ENCODE measurements around the gene SUGCT. TPM values are rescaled to one million over a fixed set of nuclear protein-coding genes. Genes with fewer than 3 reads are reported as not detected.

The SUGCT gene
- total RNA-seq, 2 experiments from 2014 or later, result 0.76 to 1.5 TPM

GRCh38 chr7:40175725-40176510 lies 41.1 kb downstream of the SUGCT start:
- peaks cover 5% of the 10 kb centered on the region for H3K27me3 Mint-ChIP-seq
- no peaks in the 10 kb centered on the region for H3K36me3 Mint-ChIP-seq
- H3K4me3 Mint-ChIP-seq, result no peak overlapping the region
- DNase-seq, result no peak
- CTCF ChIA-PET, result interaction anchor here (0.6 kb wide), 1 partner anchor 279 kb away, joined by 3 read pairs; no protein-coding TSS in a partner anchor
- H3K9me3 Mint-ChIP-seq, result no peaks in the 10 kb centered on the region
- POLR2A ChIA-PET, result no interaction called here
- intact Hi-C loops (cut with micrococcal nuclease), result no loop called here
- no peaks in the 10 kb centered on the region for H3K4me1 Mint-ChIP-seq (ENCODE audit: low read depth)
- no peak overlapping the region for H3K27ac Mint-ChIP-seq

GRCh38 chr7:40177071-40177470 lies 42.3 kb downstream of the SUGCT start:
- Mint-ChIP-seq H3K27me3 (peaks cover 5% of the 10 kb centered on the region), H3K4me3 (no peak overlapping the region), H3K4me1 (ENCODE audit: low read depth) (no peaks in the 10 kb centered on the region), H3K9me3 (no peaks in the 10 kb centered on the region), H3K27ac (no peak overlapping the region), H3K36me3 (no peaks in the 10 kb centered on the region)
- ChIA-PET CTCF (no interaction called here), POLR2A (no interaction called here)
- intact Hi-C loops (cut with micrococcal nuclease), result no loop called here
- no peak for DNase-seq

- H3K27ac Mint-ChIP-seq, result no peak overlapping the region
- H3K4me3 Mint-ChIP-seq, result no peak overlapping the region
- POLR2A ChIA-PET, result no interaction called here
- DNase-seq, result no peak
- H3K27me3 Mint-ChIP-seq, result no peaks in the 10 kb centered on the region
- CTCF ChIA-PET, result no interaction called here
- intact Hi-C loops (cut with micrococcal nuclease), result no loop called here
- no peaks in the 10 kb centered on the region for H3K9me3 Mint-ChIP-seq
- H3K36me3 Mint-ChIP-seq, result no peaks in the 10 kb centered on the region
- no peaks in the 10 kb centered on the region for H3K4me1 Mint-ChIP-seq (ENCODE audit: low read depth)
These were observed 47.6 kb downstream of the SUGCT start for GRCh38 chr7:40182452-40182851.

- intact Hi-C loops (cut with micrococcal nuclease), result no loop called here
- H3K27me3 Mint-ChIP-seq, result no peaks in the 10 kb centered on the region
- H3K27ac Mint-ChIP-seq, result no peak overlapping the region
- DNase-seq, result no peak
- H3K4me3 Mint-ChIP-seq, result no peak overlapping the region
- ChIA-PET POLR2A (no interaction called here), CTCF (no interaction called here)
- H3K9me3 Mint-ChIP-seq, result no peaks in the 10 kb centered on the region
- H3K4me1 Mint-ChIP-seq (ENCODE audit: low read depth), result no peaks in the 10 kb centered on the region
- H3K36me3 Mint-ChIP-seq, result no peaks in the 10 kb centered on the region
These were observed 51.8 kb downstream of the SUGCT start for GRCh38 chr7:40186586-40186985.

GRCh38 chr7:40192036-40192435 lies 57.2 kb downstream of the SUGCT start:
- Mint-ChIP-seq H3K27ac (no peak overlapping the region), H3K4me1 (ENCODE audit: low read depth) (no peaks in the 10 kb centered on the region), H3K27me3 (no peaks in the 10 kb centered on the region), H3K36me3 (no peaks in the 10 kb centered on the region), H3K4me3 (no peak overlapping the region), H3K9me3 (no peaks in the 10 kb centered on the region)
- intact Hi-C loops (cut with micrococcal nuclease), result no loop called here
- ChIA-PET CTCF (no interaction called here), POLR2A (no interaction called here)
- DNase-seq, result no peak

GRCh38 chr7:40194745-40195144 lies 59.9 kb downstream of the SUGCT start:
- no peak for DNase-seq
- Mint-ChIP-seq H3K4me1 (ENCODE audit: low read depth) (no peaks in the 10 kb centered on the region), H3K27me3 (no peaks in the 10 kb centered on the region), H3K4me3 (no peak overlapping the region), H3K27ac (no peak overlapping the region), H3K9me3 (no peaks in the 10 kb centered on the region), H3K36me3 (no peaks in the 10 kb centered on the region)
- ChIA-PET POLR2A (no interaction called here), CTCF (no interaction called here)
- intact Hi-C loops (cut with micrococcal nuclease), result no loop called here

- ChIA-PET POLR2A (no interaction called here), CTCF (no interaction called here)
- Mint-ChIP-seq H3K4me1 (ENCODE audit: low read depth) (no peaks in the 10 kb centered on the region), H3K9me3 (no peaks in the 10 kb centered on the region), H3K27me3 (no peaks in the 10 kb centered on the region), H3K36me3 (no peaks in the 10 kb centered on the region), H3K4me3 (no peak overlapping the region), H3K27ac (no peak overlapping the region)
- intact Hi-C loops (cut with micrococcal nuclease), result no loop called here
- DNase-seq, result no peak
These were observed 62.7 kb downstream of the SUGCT start for GRCh38 chr7:40197527-40197926.

GRCh38 chr7:40199076-40199802 lies 64.4 kb downstream of the SUGCT start:
- H3K9me3 Mint-ChIP-seq, result no peaks in the 10 kb centered on the region
- no peaks in the 10 kb centered on the region for H3K27me3 Mint-ChIP-seq
- no peak overlapping the region for H3K27ac Mint-ChIP-seq
- intact Hi-C loops (cut with micrococcal nuclease), result no loop called here
- H3K36me3 Mint-ChIP-seq, result no peaks in the 10 kb centered on the region
- H3K4me1 Mint-ChIP-seq (ENCODE audit: low read depth), result no peaks in the 10 kb centered on the region
- no peak for DNase-seq
- H3K4me3 Mint-ChIP-seq, result no peak overlapping the region
- ChIA-PET CTCF (no interaction called here), POLR2A (no interaction called here)

- H3K27ac Mint-ChIP-seq, result no peak overlapping the region
- no peaks in the 10 kb centered on the region for H3K27me3 Mint-ChIP-seq
- ChIA-PET POLR2A (no interaction called here), CTCF (no interaction called here)
- no peaks in the 10 kb centered on the region for H3K9me3 Mint-ChIP-seq
- no peaks in the 10 kb centered on the region for H3K36me3 Mint-ChIP-seq
- intact Hi-C loops (cut with micrococcal nuclease), result no loop called here
- no peak for DNase-seq
- no peaks in the 10 kb centered on the region for H3K4me1 Mint-ChIP-seq (ENCODE audit: low read depth)
- no peak overlapping the region for H3K4me3 Mint-ChIP-seq
These were observed 66.0 kb downstream of the SUGCT start for GRCh38 chr7:40200791-40201190.

- no peak overlapping the region for H3K27ac Mint-ChIP-seq
- no peak overlapping the region for H3K4me3 Mint-ChIP-seq
- H3K36me3 Mint-ChIP-seq, result no peaks in the 10 kb centered on the region
- no peaks in the 10 kb centered on the region for H3K27me3 Mint-ChIP-seq
- no peaks in the 10 kb centered on the region for H3K4me1 Mint-ChIP-seq (ENCODE audit: low read depth)
- no peak for DNase-seq
- intact Hi-C loops (cut with micrococcal nuclease), result no loop called here
- POLR2A ChIA-PET, result no interaction called here
- H3K9me3 Mint-ChIP-seq, result no peaks in the 10 kb centered on the region
- CTCF ChIA-PET, result no interaction called here
These were observed 68.0 kb downstream of the SUGCT start for GRCh38 chr7:40202851-40203250.

GRCh38 chr7:40204581-40204980 lies 69.8 kb downstream of the SUGCT start:
- no peak for DNase-seq
- CTCF ChIA-PET, result no interaction called here
- Mint-ChIP-seq H3K9me3 (no peaks in the 10 kb centered on the region), H3K4me1 (ENCODE audit: low read depth) (no peaks in the 10 kb centered on the region), H3K4me3 (no peak overlapping the region), H3K27ac (no peak overlapping the region), H3K27me3 (no peaks in the 10 kb centered on the region), H3K36me3 (no peaks in the 10 kb centered on the region)
- intact Hi-C loops (cut with micrococcal nuclease), result no loop called here
- POLR2A ChIA-PET, result no interaction called here

GRCh38 chr7:40205992-40206391 lies 71.2 kb downstream of the SUGCT start:
- POLR2A ChIA-PET, result no interaction called here

More at GRCh38 chr7:40205992-40206391, 71.2 kb downstream of the SUGCT start:
- Mint-ChIP-seq H3K36me3 (no peaks in the 10 kb centered on the region), H3K4me3 (no peak overlapping the region), H3K4me1 (ENCODE audit: low read depth) (no peaks in the 10 kb centered on the region), H3K27ac (no peak overlapping the region), H3K9me3 (no peaks in the 10 kb centered on the region), H3K27me3 (no peaks in the 10 kb centered on the region)
- DNase-seq, result no peak
- CTCF ChIA-PET, result no interaction called here
- intact Hi-C loops (cut with micrococcal nuclease), result no loop called here
